Measurements from ENCODE around the gene GFOD2. TPM values are rescaled to one million over a fixed set of nuclear protein-coding genes. Genes with fewer than 3 reads are reported as not detected.

GFOD2 gene
- total and polyA plus RNA-seq, 2 of the 13 experiments (the other 11 are each of a cell fraction or from before 2014, with no cell fraction given) = 11.1 to 17.2 TPM

GRCh38 chr16:67667817-67668494 is 51.2 kb downstream of the GFOD2 start (continued):
- TF ChIP-seq, protein P1, sequence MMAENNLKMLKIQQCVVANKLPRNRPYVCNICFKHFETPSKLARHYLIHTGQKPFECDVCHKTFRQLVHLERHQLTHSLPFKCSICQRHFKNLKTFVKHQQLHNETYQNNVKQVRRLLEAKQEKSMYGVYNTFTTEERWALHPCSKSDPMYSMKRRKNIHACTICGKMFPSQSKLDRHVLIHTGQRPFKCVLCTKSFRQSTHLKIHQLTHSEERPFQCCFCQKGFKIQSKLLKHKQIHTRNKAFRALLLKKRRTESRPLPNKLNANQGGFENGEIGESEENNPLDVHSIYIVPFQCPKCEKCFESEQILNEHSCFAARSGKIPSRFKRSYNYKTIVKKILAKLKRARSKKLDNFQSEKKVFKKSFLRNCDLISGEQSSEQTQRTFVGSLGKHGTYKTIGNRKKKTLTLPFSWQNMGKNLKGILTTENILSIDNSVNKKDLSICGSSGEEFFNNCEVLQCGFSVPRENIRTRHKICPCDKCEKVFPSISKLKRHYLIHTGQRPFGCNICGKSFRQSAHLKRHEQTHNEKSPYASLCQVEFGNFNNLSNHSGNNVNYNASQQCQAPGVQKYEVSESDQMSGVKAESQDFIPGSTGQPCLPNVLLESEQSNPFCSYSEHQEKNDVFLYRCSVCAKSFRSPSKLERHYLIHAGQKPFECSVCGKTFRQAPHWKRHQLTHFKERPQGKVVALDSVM (CRISPR knock-in tag; IDR thresholded peaks at IDR 0.05) = no peak; the same call in 1 of the 2 replicates
- TF ChIP-seq ATF7 (IDR thresholded peaks at IDR 0.05) (no peak), ATF7 (CRISPR knock-in tag; IDR thresholded peaks at IDR 0.05) (no peak; the same call in 1 of the 2 replicates), ZNF121 (CRISPR knock-in tag; IDR thresholded peaks at IDR 0.05) (no peak; the same call in 1 of the 2 replicates), CC2D1A (CRISPR knock-in tag; IDR thresholded peaks at IDR 0.05) (peak; percentile 98), ZNF562 (CRISPR knock-in tag; IDR thresholded peaks at IDR 0.05; ENCODE audit: borderline replicate concordance) (no peak), SP2 (CRISPR knock-in tag; IDR thresholded peaks at IDR 0.05) (no peak), ZNF569 (CRISPR knock-in tag; IDR thresholded peaks at IDR 0.05; ENCODE audit: borderline replicate concordance) (peak; percentile 6; the same call in 1 of the 2 replicates), HIVEP1 (CRISPR knock-in tag; IDR thresholded peaks at IDR 0.05) (no peak; the same call in 1 of the 2 replicates), POLR2G (IDR thresholded peaks at IDR 0.05; ENCODE audit: low read depth, low read length) (no peak), SMARCE1 (IDR thresholded peaks at IDR 0.05; ENCODE audit: borderline replicate concordance) (no peak), ZNF33A (CRISPR knock-in tag; IDR thresholded peaks at IDR 0.05; ENCODE audit: borderline replicate concordance) (no peak), ZNF777 (CRISPR knock-in tag; IDR thresholded peaks at IDR 0.05) (peak; percentile 50; the same call in 1 of the 2 replicates), MIXL1 (CRISPR knock-in tag; IDR thresholded peaks at IDR 0.05) (0 out of 2 replicates have a peak, but pooled peaks have one; percentile 42), GMEB1 (CRISPR knock-in tag; IDR thresholded peaks at IDR 0.05; ENCODE audit: borderline replicate concordance) (peak; percentile 27; the same call in 1 of the 2 replicates), HOMEZ (CRISPR knock-in tag; IDR thresholded peaks at IDR 0.05; ENCODE audit: low read depth) (peak; percentile 64; the same call in 1 of the 2 replicates), ZMYM2 (CRISPR knock-in tag; IDR thresholded peaks at IDR 0.05) (no peak)
- TF ChIP-seq, protein P2, sequence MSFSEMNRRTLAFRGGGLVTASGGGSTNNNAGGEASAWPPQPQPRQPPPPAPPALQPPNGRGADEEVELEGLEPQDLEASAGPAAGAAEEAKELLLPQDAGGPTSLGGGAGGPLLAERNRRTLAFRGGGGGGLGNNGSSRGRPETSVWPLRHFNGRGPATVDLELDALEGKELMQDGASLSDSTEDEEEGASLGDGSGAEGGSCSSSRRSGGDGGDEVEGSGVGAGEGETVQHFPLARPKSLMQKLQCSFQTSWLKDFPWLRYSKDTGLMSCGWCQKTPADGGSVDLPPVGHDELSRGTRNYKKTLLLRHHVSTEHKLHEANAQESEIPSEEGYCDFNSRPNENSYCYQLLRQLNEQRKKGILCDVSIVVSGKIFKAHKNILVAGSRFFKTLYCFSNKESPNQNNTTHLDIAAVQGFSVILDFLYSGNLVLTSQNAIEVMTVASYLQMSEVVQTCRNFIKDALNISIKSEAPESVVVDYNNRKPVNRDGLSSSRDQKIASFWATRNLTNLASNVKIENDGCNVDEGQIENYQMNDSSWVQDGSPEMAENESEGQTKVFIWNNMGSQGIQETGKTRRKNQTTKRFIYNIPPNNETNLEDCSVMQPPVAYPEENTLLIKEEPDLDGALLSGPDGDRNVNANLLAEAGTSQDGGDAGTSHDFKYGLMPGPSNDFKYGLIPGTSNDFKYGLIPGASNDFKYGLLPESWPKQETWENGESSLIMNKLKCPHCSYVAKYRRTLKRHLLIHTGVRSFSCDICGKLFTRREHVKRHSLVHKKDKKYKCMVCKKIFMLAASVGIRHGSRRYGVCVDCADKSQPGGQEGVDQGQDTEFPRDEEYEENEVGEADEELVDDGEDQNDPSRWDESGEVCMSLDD (CRISPR knock-in tag; IDR thresholded peaks at IDR 0.05; ENCODE audit: borderline replicate concordance) = no peak
- TF ChIP-seq, protein P3, sequence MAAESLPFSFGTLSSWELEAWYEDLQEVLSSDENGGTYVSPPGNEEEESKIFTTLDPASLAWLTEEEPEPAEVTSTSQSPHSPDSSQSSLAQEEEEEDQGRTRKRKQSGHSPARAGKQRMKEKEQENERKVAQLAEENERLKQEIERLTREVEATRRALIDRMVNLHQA (CRISPR knock-in tag; IDR thresholded peaks at IDR 0.05) = no peak
- TF ChIP-seq, protein P4, sequence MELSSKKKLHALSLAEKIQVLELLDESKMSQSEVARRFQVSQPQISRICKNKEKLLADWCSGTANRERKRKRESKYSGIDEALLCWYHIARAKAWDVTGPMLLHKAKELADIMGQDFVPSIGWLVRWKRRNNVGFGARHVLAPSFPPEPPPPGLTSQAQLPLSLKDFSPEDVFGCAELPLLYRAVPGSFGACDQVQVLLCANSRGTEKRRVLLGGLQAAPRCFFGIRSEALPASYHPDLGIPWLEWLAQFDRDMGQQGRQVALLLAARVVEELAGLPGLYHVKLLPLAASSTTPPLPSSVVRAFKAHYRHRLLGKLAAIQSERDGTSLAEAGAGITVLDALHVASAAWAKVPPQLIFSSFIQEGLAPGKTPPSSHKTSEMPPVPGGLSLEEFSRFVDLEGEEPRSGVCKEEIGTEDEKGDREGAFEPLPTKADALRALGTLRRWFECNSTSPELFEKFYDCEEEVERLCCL (CRISPR knock-in tag; IDR thresholded peaks at IDR 0.05; ENCODE audit: borderline replicate concordance) = peak; percentile 33; the same call in 1 of the 2 replicates
